GM12864 (cell line): ENCODE results near the gene PTGER4.
"Not testable (repeated sequence)": the region's sequence is repeated elsewhere in the genome, so short reads cannot be mapped to it uniquely, and the experiment has no call there.

ENCODE experiments used
- DNase-seq: peaks from one replicate; pipeline ENCODE4 v3.0.0-alpha.2; 2011; ENCODE audit warnings: low read depth
- H3K4me3 ChIP-seq: 2 replicates; pipeline ENCODE4 v1.5.1; 2011; ENCODE audit warnings: mild to moderate bottlenecking, low read depth, low read length, control low read depth
- TF ChIP-seq, protein P1 (sequence below): IDR thresholded peaks from 2 replicates; pipeline ENCODE4 v1.5.1; 2011; ENCODE audit warnings: low read depth, mild to moderate bottlenecking, moderate library complexity, low read length, control low read depth, inconsistent platforms; ENCODE audit errors: missing control alignments

The PTGER4 gene

DNA sequence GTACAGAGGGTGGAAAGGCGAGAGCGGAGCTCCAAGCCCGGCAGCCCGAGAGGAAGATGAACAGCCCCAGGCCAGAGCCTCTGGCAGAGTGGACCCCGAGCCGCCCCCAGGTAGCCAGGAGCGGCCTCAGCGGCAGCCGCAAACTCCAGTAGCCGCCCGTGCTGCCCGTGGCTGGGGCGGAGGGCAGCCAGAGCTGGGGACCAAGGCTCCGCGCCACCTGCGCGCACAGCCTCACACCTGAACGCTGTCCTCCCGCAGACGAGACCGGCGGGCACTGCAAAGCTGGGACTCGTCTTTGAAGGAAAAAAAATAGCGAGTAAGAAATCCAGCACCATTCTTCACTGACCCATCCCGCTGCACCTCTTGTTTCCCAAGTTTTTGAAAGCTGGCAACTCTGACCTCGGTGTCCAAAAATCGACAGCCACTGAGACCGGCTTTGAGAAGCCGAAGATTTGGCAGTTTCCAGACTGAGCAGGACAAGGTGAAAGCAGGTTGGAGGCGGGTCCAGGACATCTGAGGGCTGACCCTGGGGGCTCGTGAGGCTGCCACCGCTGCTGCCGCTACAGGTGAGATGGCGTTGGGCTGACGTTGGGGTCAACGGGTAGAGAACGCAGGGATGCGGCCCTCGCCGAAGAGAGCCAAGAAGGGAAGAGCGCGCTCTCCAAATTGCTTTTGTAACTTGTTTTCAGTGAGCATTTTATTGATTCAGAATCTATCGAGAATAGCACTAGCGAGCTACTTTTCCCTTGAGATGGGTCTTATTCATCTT, at the start of gene PTGER4:
Gene PTGER4 (plus strand): TSS at position 3 of the 769 bp plus-strand sequence. CDS start 1,079 bp downstream, outside the sequence.
- H3K4me3 ChIP-seq, result peak within 1 kb of the TSS; percentile 74
- no peak for DNase-seq
- TF ChIP-seq, protein P1, sequence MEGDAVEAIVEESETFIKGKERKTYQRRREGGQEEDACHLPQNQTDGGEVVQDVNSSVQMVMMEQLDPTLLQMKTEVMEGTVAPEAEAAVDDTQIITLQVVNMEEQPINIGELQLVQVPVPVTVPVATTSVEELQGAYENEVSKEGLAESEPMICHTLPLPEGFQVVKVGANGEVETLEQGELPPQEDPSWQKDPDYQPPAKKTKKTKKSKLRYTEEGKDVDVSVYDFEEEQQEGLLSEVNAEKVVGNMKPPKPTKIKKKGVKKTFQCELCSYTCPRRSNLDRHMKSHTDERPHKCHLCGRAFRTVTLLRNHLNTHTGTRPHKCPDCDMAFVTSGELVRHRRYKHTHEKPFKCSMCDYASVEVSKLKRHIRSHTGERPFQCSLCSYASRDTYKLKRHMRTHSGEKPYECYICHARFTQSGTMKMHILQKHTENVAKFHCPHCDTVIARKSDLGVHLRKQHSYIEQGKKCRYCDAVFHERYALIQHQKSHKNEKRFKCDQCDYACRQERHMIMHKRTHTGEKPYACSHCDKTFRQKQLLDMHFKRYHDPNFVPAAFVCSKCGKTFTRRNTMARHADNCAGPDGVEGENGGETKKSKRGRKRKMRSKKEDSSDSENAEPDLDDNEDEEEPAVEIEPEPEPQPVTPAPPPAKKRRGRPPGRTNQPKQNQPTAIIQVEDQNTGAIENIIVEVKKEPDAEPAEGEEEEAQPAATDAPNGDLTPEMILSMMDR, result no peak

DNA sequence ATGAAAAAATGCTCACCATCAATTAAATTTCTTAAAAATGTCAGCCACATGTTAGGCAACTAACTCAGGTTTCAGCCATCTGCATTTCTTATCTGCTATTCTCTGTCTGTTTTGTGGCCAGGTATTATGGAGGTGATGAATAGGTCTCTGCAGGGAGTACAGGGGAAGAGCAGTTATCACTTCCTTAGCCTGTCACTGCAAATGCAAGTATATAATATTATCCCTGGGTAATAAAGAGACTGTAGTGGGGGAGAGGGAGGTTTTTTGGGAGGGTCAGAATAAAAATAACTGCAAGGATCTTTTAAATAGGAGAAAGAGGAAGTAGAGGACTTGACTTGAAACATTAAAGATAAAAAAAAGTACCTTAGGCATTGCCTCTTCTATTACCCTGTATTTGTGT, 49.6 kb upstream of the PTGER4 start:
- TF ChIP-seq, protein P1, result no peak
- H3K4me3 ChIP-seq, result no peak overlapping the region
- DNase-seq, result no peak

DNA sequence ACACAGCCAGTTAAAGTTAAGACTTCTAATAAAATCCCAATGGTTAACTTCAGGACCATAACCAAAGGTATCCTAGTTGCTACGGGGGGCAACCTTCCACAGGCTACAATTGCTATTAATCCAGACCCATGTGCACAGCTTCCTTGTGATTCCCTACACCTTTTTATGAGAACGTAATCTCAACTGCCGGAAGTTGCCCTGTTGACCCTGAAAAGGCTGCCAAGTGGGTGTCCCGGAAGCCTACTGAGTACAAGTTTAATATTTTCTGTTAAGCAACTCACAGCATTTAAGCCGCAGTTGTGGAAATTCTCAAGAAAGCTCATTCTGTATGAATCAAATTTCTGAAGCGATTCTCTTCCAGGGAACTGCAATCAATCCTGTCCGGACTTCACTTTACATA, 48.5 kb upstream of the PTGER4 start:
- DNase-seq, result no peak
- TF ChIP-seq, protein P1, result no peak
- H3K4me3 ChIP-seq, result no peak overlapping the region

DNA sequence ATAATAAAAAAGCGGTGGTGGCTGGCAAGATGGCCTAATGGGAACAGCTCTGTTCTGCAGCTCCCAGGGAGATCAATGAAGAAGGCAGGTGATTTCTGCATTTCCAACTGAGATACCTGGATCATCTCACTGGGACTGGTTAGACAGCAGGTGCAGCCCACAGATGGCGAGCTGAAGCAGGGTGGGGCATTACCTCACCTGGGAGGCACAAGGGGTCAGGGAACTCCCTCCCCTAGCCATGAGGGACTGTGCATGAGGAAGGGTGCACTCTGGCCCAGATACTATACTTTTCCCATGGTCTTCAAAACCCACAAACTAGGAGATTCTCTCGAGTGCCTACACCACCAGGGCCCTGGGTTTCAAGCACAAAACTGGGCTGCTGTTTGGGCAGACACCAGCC, 45.6 kb upstream of the PTGER4 start:
- TF ChIP-seq, protein P1, result no peak
- H3K4me3 ChIP-seq, result no peak overlapping the region
- no peak for DNase-seq

DNA sequence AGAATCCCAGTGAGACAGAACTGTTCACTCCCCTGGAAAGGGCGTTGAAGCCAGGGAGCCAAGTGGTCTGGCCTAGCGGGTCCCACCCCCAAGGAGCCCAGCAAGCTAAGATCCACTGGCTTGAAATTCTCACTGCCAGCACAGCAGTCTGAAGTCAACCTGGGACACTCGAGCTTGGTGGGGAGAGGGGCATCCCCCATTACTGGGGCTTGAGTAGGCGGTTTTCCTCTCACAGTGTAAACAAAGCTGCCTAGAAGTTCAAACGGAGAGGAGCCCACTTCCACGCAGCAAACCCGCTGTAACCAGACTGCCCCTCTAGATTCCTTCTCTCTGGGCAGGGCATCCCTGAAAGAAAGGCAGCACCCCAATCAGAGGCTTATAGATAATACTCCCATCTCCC, 45.1 kb upstream of the PTGER4 start:
- TF ChIP-seq, protein P1, result no peak
- no peak overlapping the region for H3K4me3 ChIP-seq
- no peak for DNase-seq

DNA sequence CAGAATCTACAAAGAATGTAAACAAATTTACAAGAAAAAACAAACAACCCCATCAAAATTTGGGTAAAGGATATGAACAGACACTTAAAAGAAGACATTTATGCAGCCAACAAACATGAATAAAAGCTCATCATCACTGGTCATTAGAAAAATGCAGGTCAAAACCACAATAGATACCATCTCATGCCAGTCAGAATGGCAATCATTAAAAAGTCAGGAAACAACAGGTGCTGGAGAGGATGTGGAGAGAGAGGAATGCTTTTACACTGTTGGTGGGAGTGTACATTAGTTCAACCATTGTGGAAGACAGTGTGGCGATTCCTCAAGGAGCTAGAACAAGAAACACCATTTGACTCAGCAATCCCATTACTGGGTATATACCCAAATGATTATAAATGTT, 40.2 kb upstream of the PTGER4 start:
- not testable (repeated sequence) for H3K4me3 ChIP-seq, DNase-seq

DNA sequence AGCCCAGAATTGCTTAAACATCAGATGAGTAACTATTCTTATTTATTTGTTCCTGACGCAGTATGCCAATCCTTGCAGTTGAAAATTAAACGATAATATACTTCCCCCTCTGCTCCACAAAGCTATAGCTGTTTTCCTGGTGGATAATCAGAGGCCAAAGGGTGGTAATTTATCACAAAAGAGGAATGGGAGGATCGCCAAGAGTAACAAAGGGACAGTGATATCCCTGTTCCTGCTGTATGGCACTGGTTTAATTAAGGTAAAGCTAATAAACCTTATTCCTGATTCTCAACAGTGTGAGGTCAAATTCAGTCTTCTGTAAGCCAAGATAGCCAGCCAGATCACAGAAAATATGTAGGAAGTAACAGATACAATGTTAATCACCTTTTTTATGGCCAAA, 33.4 kb upstream of the PTGER4 start:
- TF ChIP-seq, protein P1, result no peak
- DNase-seq, result no peak
- no peak overlapping the region for H3K4me3 ChIP-seq
